GM12878 (cell line): ENCODE results near the gene TESK2. TPM values are rescaled to one million over a fixed set of nuclear protein-coding genes. Genes with fewer than 3 reads are reported as not detected.
A peak's percentile ranks its signal among the peaks of the same experiment; 100 is the strongest.

Source experiments
- BACH1 ChIP-seq: fragments of 450-650 bp; IDR thresholded peaks from 2 replicates; pipeline ENCODE4 v1.6.1; 2017; ENCODE audit warnings: mild to moderate bottlenecking, borderline replicate concordance
- BCL11A ChIP-seq: IDR thresholded peaks from 2 replicates; pipeline ENCODE4 v1.6.1; 2011; ENCODE audit warnings: low read depth, low read length
- BHLHE40 ChIP-seq, 2 experiments: fragments of 450-650 bp in 1 of 2; IDR thresholded peaks; 2 replicates each; pipeline ENCODE4 v1.6.1; 2011 to 2017; ENCODE audit warnings: low read depth in 2 of 2, borderline replicate concordance in 1 of 2, improper control_type of control experiment in 1 of 2, low read length in 1 of 2, mild to moderate bottlenecking in 1 of 2
- CEBPB ChIP-seq, 2 experiments: fragments of 150-350 bp in 1 of 2; IDR thresholded peaks; 2 replicates each; pipeline ENCODE4 v1.6.1; 2012 to 2014; ENCODE audit warnings: low read depth in 2 of 2, low read length in 2 of 2, borderline replicate concordance in 1 of 2, inconsistent platforms in 1 of 2
- CREB1 ChIP-seq: IDR thresholded peaks from 2 replicates; pipeline ENCODE4 v1.6.1; 2012; ENCODE audit warnings: low read depth, mild to moderate bottlenecking, inconsistent platforms
- DPF2 ChIP-seq: fragments of 450-650 bp; IDR thresholded peaks from 2 replicates; pipeline ENCODE4 v1.6.1; 2017; ENCODE audit warnings: mild to moderate bottlenecking
- IKZF1 ChIP-seq: fragments of 450-650 bp; conservative IDR thresholded peaks from 2 replicates; pipeline ENCODE4 v1.6.1; 2017; ENCODE audit warnings: antibody characterized with exemption, mild to moderate bottlenecking
- IRF4 ChIP-seq: IDR thresholded peaks from 2 replicates; pipeline ENCODE4 v1.6.1; 2011; ENCODE audit warnings: low read depth, low read length
- NFIC ChIP-seq: IDR thresholded peaks from 2 replicates; pipeline ENCODE4 v1.6.1; 2012; ENCODE audit warnings: low read depth, mild to moderate bottlenecking, inconsistent platforms, low read length, moderate library complexity
- PAX5 ChIP-seq: IDR thresholded peaks from 2 replicates; pipeline ENCODE4 v1.6.1; 2011; ENCODE audit warnings: low read depth, low read length, borderline replicate concordance
- SKIL ChIP-seq: fragments of 450-650 bp; IDR thresholded peaks from 2 replicates; pipeline ENCODE4 v1.6.1; 2017; ENCODE audit warnings: mild to moderate bottlenecking, low read depth, inconsistent platforms; ENCODE audit not compliant: poor library complexity, severe bottlenecking
- polyA plus RNA-seq, 11 experiments: library from polyadenylated mRNA; depleted of rRNA in 4 of 11; unstranded in 6 of 11; stranded (reverse) in 5 of 11; fragments of >200 nt; fragmentation: Nextera tagmentation in 4 of 11; fragmentation: Illumina TruSeq in 1 of 11; extraction: Ambion mirVana in 4 of 11; extraction: Trizol in 1 of 11; gene quantifications; 1 replicate in 1 of 11; 2 replicates in 10 of 11; pipeline versions ENCODE4 v1.2.1 to v1.2.3, GENCODE V29; 2011 to 2016; ENCODE audit warnings: inconsistent platforms in 2 of 11, missing spikeins in 2 of 11, low read depth in 1 of 11
- total RNA-seq, 4 experiments: library from RNA; depleted of rRNA in 3 of 4; stranded (reverse); fragments of >200 nt in 3 of 4; fragmentation: Illumina TruSeq in 1 of 4; extraction: Trizol in 1 of 4; gene quantifications; 2 replicates each; pipeline versions ENCODE4 v1.2.1 to v1.2.3, GENCODE V29; 2013 to 2021
- TF ChIP-seq, protein P1 (sequence below): fragments of 450-650 bp; IDR thresholded peaks from 2 replicates; pipeline ENCODE4 v1.6.1; 2017; ENCODE audit warnings: low read depth, mild to moderate bottlenecking, moderate library complexity
- TF ChIP-seq, protein P2 (sequence below): IDR thresholded peaks from 2 replicates; pipeline ENCODE4 v1.6.1; 2012; ENCODE audit warnings: low read length, inconsistent platforms

The TESK2 gene
- total and polyA plus RNA-seq, 10 of the 15 experiments (the other 5 are each of a cell fraction or from before 2014, with no cell fraction given) = 2.2 to 10.0 (median 5.7) TPM

DNA sequence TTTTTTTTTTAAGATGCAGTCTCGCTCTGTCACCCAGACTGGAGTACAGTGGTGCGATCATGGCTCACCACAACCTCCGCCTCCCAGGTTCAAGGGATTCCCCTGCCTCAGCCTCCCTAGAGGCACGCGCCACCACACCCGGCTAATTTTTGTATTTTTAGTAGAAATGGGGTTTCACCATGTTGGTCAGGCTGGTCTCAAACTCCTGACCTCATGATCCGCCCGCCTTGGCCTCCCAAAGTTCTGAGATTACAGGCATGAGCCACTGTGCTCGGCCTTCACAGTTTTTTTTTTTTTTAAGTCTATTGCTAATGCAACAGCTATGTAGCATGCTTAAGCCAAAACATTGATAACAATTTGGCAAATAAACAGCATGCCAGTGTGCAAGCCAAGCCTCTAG, 23.6 kb downstream of the TESK2 start (continued):
- TF ChIP-seq IRF4 (0 out of 2 replicates have a peak, but pooled peaks have one; percentile 25), BHLHE40 (IDR thresholded peaks at IDR 0.05; ENCODE audit: borderline replicate concordance in 1 of 2, low read depth in 2 of 2, low read length in 1 of 2) (peak; percentile 53 to 91; a peak in 3 of 4 replicates), NFIC (peak; percentile 86), CREB1 (0 out of 2 replicates have a peak, but pooled peaks have one; percentile 18), CEBPB (IDR thresholded peaks at IDR 0.05; ENCODE audit: borderline replicate concordance in 1 of 2, low read depth in 2 of 2, low read length in 2 of 2) (peak in 1 of 2 experiments; percentile 43; a peak in 1 of 4 replicates), DPF2 (0 out of 2 replicates have a peak, but pooled peaks have one; percentile 42), BCL11A (peak; percentile 40; the same call in 1 of the 2 replicates), BACH1 (peak; percentile 26; the same call in 1 of the 2 replicates), IKZF1 (peak; percentile 50; the same call in 1 of the 2 replicates), PAX5 (peak; percentile 53; the same call in 1 of the 2 replicates), SKIL (peak; percentile 85)
- TF ChIP-seq, protein P1, sequence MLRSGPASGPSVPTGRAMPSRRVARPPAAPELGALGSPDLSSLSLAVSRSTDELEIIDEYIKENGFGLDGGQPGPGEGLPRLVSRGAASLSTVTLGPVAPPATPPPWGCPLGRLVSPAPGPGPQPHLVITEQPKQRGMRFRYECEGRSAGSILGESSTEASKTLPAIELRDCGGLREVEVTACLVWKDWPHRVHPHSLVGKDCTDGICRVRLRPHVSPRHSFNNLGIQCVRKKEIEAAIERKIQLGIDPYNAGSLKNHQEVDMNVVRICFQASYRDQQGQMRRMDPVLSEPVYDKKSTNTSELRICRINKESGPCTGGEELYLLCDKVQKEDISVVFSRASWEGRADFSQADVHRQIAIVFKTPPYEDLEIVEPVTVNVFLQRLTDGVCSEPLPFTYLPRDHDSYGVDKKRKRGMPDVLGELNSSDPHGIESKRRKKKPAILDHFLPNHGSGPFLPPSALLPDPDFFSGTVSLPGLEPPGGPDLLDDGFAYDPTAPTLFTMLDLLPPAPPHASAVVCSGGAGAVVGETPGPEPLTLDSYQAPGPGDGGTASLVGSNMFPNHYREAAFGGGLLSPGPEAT = peak; percentile 86
- TF ChIP-seq, protein P2, sequence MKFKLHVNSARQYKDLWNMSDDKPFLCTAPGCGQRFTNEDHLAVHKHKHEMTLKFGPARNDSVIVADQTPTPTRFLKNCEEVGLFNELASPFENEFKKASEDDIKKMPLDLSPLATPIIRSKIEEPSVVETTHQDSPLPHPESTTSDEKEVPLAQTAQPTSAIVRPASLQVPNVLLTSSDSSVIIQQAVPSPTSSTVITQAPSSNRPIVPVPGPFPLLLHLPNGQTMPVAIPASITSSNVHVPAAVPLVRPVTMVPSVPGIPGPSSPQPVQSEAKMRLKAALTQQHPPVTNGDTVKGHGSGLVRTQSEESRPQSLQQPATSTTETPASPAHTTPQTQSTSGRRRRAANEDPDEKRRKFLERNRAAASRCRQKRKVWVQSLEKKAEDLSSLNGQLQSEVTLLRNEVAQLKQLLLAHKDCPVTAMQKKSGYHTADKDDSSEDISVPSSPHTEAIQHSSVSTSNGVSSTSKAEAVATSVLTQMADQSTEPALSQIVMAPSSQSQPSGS = peak; percentile 74
